K562 (cell line): ENCODE results near the gene CRYBA4. TPM values are rescaled to one million over a fixed set of nuclear protein-coding genes. Genes with fewer than 3 reads are reported as not detected.

ENCODE experiments used
- ATAC-seq: fragments of 200-7000 bp; cut with Tn5 transposase; 3 replicates; pipeline ENCODE4 v1.9.1; 2020; ENCODE audit warnings: moderate library complexity
- BruUV-seq: library from RNA; stranded (reverse); fragments of 400-500 nt; replicated peaks from 2 replicates; lab custom pipeline; 2021; lab: Mats Ljungman, UMichigan
- CTCF ChIA-PET: fragments of 300-600 bp; formaldehyde crosslinking; extraction: SDS; loops from one replicate; lab custom pipeline; 2021; ENCODE audit warnings: low intra/inter-chr PET ratio; lab: Yijun Ruan, JAX
- POLR2A ChIA-PET: fragments of 300-600, 350-650 bp; sonication (Branson Sonifier 250); formaldehyde crosslinking; extraction: SDS; loops from one replicate; lab custom pipeline; 2021; ENCODE audit warnings: antibody characterized with exemption, inconsistent platforms; lab: Yijun Ruan, JAX
- DNase-seq, 4 experiments: peaks; one replicate each; pipeline versions ENCODE4 v3.0.0 to v3.0.0-alpha.2; 2011 to 2018; ENCODE audit warnings: low spot score in 3 of 4, mixed read lengths in 3 of 4; ENCODE audit errors: extremely low read depth in 1 of 4
- FAIRE-seq: peaks from 2 replicates; lab custom pipeline; 2011; peaks lifted over from hg19 to GRCh38; lab: Jason Lieb, UNC
- H2AFZ ChIP-seq: 2 replicates; pipeline ENCODE4 v1.6.0; 2011; ENCODE audit warnings: low read depth, low read length, control low read depth, inconsistent platforms
- H3K27ac ChIP-seq: fragments of 200-600 bp; 3 replicates; pipeline ENCODE4 v1.8.0; 2011; ENCODE audit warnings: low read depth, mild to moderate bottlenecking, control low read depth, inconsistent platforms, low read length, moderate library complexity, mixed read lengths; ENCODE audit errors: extremely low read depth
- H3K27me3 ChIP-seq, 2 experiments: fragments of 300-600 bp in 1 of 2; 2 replicates in 1 of 2; 3 replicates in 1 of 2; pipeline versions ENCODE4 v1.6.0 to v1.8.0; 2011; ENCODE audit warnings: inconsistent platforms in 2 of 2, low read length in 2 of 2, mild to moderate bottlenecking in 1 of 2, mixed read lengths in 1 of 2, moderate library complexity in 1 of 2; ENCODE audit not compliant: control insufficient read depth in 2 of 2, insufficient read depth in 2 of 2
- H3K36me3 ChIP-seq: fragments of 300-600 bp; 3 replicates; pipeline ENCODE4 v1.8.0; 2011; ENCODE audit warnings: mild to moderate bottlenecking, low read length, inconsistent platforms; ENCODE audit not compliant: control insufficient read depth, insufficient read depth
- H3K4me1 ChIP-seq, 2 experiments: fragments of 200-600 bp in 1 of 2; replicated peaks in 1 of 2; 2 replicates in 1 of 2; 3 replicates in 1 of 2; pipeline versions ENCODE4 v1.5.1 to v1.8.0; 2011; ENCODE audit warnings: inconsistent platforms in 2 of 2, low read length in 2 of 2, mild to moderate bottlenecking in 1 of 2, mixed read lengths in 1 of 2, moderate library complexity in 1 of 2; ENCODE audit not compliant: control insufficient read depth in 2 of 2, insufficient read depth in 2 of 2
- H3K4me2 ChIP-seq: 2 replicates; pipeline ENCODE4 v1.6.1; 2011; ENCODE audit warnings: low read length, control low read depth, inconsistent platforms, mixed read lengths; ENCODE audit not compliant: insufficient read depth
- H3K4me3 ChIP-seq: fragments of 200-600 bp; sonication (generic), shearing (Covaris generic); 2 replicates; pipeline ENCODE4 v1.5.1; 2016; ENCODE audit warnings: control low read depth, inconsistent platforms
- H3K79me2 ChIP-seq: fragments of 200-600 bp; 3 replicates; pipeline ENCODE4 v1.8.0; 2011; ENCODE audit warnings: low read length, inconsistent platforms; ENCODE audit not compliant: control insufficient read depth, insufficient read depth
- H3K9ac ChIP-seq, 2 experiments: 2 replicates each; pipeline versions ENCODE4 v1.6.0 to v1.6.1; 2011; ENCODE audit warnings: low read depth in 2 of 2, low read length in 2 of 2, control low read depth in 1 of 2, inconsistent platforms in 1 of 2, mild to moderate bottlenecking in 1 of 2, mixed read lengths in 1 of 2; ENCODE audit not compliant: insufficient read depth in 1 of 2
- H3K9me1 ChIP-seq: one replicate; pipeline ENCODE4 v1.6.0; 2011; ENCODE audit warnings: inconsistent platforms, mild to moderate bottlenecking, low read length, moderate library complexity; ENCODE audit not compliant: control insufficient read depth, insufficient read depth
- H3K9me3 ChIP-seq: replicated peaks from 2 replicates; pipeline ENCODE4 v1.5.1; 2011; ENCODE audit warnings: low read depth, low read length, inconsistent platforms; ENCODE audit not compliant: control insufficient read depth, insufficient read depth
- H4K20me1 ChIP-seq: replicated peaks from 2 replicates; pipeline ENCODE4 v1.6.1; 2011; ENCODE audit warnings: low read length, inconsistent platforms, mixed read lengths; ENCODE audit not compliant: control insufficient read depth, insufficient read depth
- AFF1 ChIP-seq, 2 experiments: fragments of 450-650 bp; IDR thresholded peaks; 2 replicates each; pipeline ENCODE4 v1.6.1; 2018; ENCODE audit warnings: mild to moderate bottlenecking in 2 of 2, low read depth in 1 of 2; ENCODE audit not compliant: partially characterized antibody in 2 of 2
- DNMT1 ChIP-seq: fragments of 450-650 bp; IDR thresholded peaks from 2 replicates; pipeline ENCODE4 v1.6.1; 2016; ENCODE audit warnings: antibody characterized with exemption, mild to moderate bottlenecking
- HMG20A ChIP-seq: fragments of 450-650 bp; formaldehyde crosslinking; conservative IDR thresholded peaks from 2 replicates; pipeline ENCODE4 v1.4.0; 2020; ENCODE audit warnings: mild to moderate bottlenecking, mixed read lengths
- NR2C1 ChIP-seq, 2 experiments: fragments of 450-650 bp; IDR thresholded peaks; 2 replicates each; pipeline ENCODE4 v1.6.1; 2017; ENCODE audit warnings: mild to moderate bottlenecking in 2 of 2, antibody characterized with exemption in 1 of 2, inconsistent platforms in 1 of 2, missing compliant biosample characterization in 1 of 2, missing genetic modification characterization in 1 of 2
- PTRF ChIP-seq: fragments of 450-650 bp; IDR thresholded peaks from 2 replicates; pipeline ENCODE4 v1.6.1; 2016; ENCODE audit warnings: mild to moderate bottlenecking, missing genetic modification characterization, missing compliant biosample characterization
- RBM25 ChIP-seq: fragments of 200-400 bp; formaldehyde crosslinking; IDR thresholded peaks from 2 replicates; pipeline ENCODE4 v1.6.1; 2018; ENCODE audit warnings: low read length, low read depth, moderate library complexity; ENCODE audit not compliant: severe bottlenecking
- SMAD2 ChIP-seq: fragments of 150-350 bp; IDR thresholded peaks from 2 replicates; pipeline ENCODE4 v1.6.1; 2014; ENCODE audit warnings: low read depth, mild to moderate bottlenecking, low read length
- SRSF7 ChIP-seq: fragments of 200-400 bp; formaldehyde crosslinking; optimal IDR thresholded peaks from 2 replicates; pipeline ENCODE3; 2017; ENCODE audit warnings: mild to moderate bottlenecking, low read depth, low read length
- WHSC1 ChIP-seq: IDR thresholded peaks from one replicate; pipeline ENCODE4 v1.6.1; 2012; ENCODE audit warnings: low read length, control low read depth, inconsistent platforms
- ZBTB7A ChIP-seq: IDR thresholded peaks from 2 replicates; pipeline ENCODE4 v1.6.1; 2011; ENCODE audit warnings: low read depth, mild to moderate bottlenecking, low read length, moderate library complexity, borderline replicate concordance; ENCODE audit not compliant: control insufficient read depth
- ZNF274 ChIP-seq: IDR thresholded peaks from 2 replicates; pipeline ENCODE4 v1.6.1; 2011; ENCODE audit warnings: low read depth, mild to moderate bottlenecking, low read length, moderate library complexity, borderline replicate concordance
- ZNF589 ChIP-seq: fragments of 200-800 bp; sonication (Bioruptor generic); IDR thresholded peaks from 2 replicates; pipeline ENCODE4 v1.6.1; 2016; ENCODE audit warnings: low read depth, missing genetic modification characterization, missing compliant biosample characterization
- ZNF668 ChIP-seq: fragments of 250-450 bp; sonication (Bioruptor Pico); IDR thresholded peaks from 2 replicates; pipeline ENCODE4 v1.8.0; 2022; ENCODE audit warnings: mild to moderate bottlenecking, inconsistent platforms
- WGBS: fragments of 100-300 bp; shearing (Covaris generic); methylation state at CpG from one replicate; pipeline ENCODE4 v1.1.6; 2016; ENCODE audit warnings: low coverage, mixed read lengths; ENCODE audit not compliant: insufficient coverage; ENCODE audit errors: missing lambda C conversion rate; 5-methylcytosine and 5-hydroxymethylcytosine counted together
- in situ Hi-C: fragments of 300-500 bp; cut with MboI; formaldehyde crosslinking; loops from 4 replicates; pipeline ENCODE4 v1.15.0; 2018; ENCODE audit warnings: inconsistent platforms, mixed read lengths
- intact Hi-C: fragments of 100-400 bp; cut with micrococcal nuclease; formaldehyde crosslinking; loops from 2 replicates; pipeline ENCODE4 v1.14.2; 2022
- polyA plus RNA-seq, 8 experiments: library from polyadenylated mRNA; depleted of rRNA in 4 of 8; stranded (reverse) in 5 of 8; unstranded in 3 of 8; fragments of >200 nt; fragmentation: Nextera tagmentation in 2 of 8; fragmentation: Illumina TruSeq in 1 of 8; extraction: Ambion mirVana in 2 of 8; extraction: Trizol in 1 of 8; gene quantifications; 2 replicates each; pipeline versions ENCODE4 v1.2.1 to v1.2.3, GENCODE V29; 2011 to 2014; ENCODE audit warnings: inconsistent platforms in 1 of 8, missing spikeins in 1 of 8
- total RNA-seq, 7 experiments: library from RNA; depleted of rRNA in 6 of 7; stranded (reverse); fragments of >200 nt in 6 of 7; fragmentation: Illumina TruSeq in 2 of 7; extraction: Trizol in 2 of 7; gene quantifications; 2 replicates each; pipeline versions ENCODE4 v1.2.1 to v1.2.3, GENCODE V29; 2011 to 2021; ENCODE audit warnings: low replicate concordance in 1 of 7

CRYBA4 gene
- total and polyA plus RNA-seq, 9 of the 15 experiments (the other 6 are each of a cell fraction or from before 2014, with no cell fraction given): 0.59 to 3.3 (median 1.6) TPM

DNA sequence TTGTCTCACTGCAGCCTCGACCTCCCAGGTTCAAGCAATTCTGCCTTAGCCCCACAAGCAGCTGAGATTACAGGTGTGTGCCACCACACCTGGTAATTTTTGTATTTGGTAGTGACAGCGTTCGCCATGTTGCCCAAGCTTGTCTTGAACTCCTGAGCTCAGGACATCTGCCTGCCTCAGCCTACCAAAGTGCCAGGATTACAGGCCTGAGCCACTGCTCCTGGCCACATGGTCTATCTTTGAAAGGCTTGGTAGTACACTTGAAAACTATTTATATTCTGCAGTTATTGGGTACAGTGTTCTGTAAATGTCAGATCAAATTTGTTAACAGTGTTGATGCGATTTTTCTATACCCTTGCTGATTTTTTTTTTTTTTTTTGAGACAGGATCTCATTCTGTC lies 9.5 kb downstream of the CRYBA4 start (continued):
- TF ChIP-seq ZBTB7A (no peak), ZNF274 (no peak), SMAD2 (no peak), ZNF668 (CRISPR knock-in tag) (peak; percentile 85; the same call in 1 of the 2 replicates), SRSF7 (no peak), PTRF (peak; percentile 59; the same call in 1 of the 2 replicates), DNMT1 (no peak), NR2C1 (IDR thresholded peaks at IDR 0.05) (no peak), NR2C1 (tag; IDR thresholded peaks at IDR 0.05) (peak; percentile 45; the same call in 1 of the 2 replicates), HMG20A (CRISPR knock-in tag) (no peak), RBM25 (no peak), WHSC1 (no peak)
- TF ChIP-seq, all 486 proteins: peak for 18

DNA sequence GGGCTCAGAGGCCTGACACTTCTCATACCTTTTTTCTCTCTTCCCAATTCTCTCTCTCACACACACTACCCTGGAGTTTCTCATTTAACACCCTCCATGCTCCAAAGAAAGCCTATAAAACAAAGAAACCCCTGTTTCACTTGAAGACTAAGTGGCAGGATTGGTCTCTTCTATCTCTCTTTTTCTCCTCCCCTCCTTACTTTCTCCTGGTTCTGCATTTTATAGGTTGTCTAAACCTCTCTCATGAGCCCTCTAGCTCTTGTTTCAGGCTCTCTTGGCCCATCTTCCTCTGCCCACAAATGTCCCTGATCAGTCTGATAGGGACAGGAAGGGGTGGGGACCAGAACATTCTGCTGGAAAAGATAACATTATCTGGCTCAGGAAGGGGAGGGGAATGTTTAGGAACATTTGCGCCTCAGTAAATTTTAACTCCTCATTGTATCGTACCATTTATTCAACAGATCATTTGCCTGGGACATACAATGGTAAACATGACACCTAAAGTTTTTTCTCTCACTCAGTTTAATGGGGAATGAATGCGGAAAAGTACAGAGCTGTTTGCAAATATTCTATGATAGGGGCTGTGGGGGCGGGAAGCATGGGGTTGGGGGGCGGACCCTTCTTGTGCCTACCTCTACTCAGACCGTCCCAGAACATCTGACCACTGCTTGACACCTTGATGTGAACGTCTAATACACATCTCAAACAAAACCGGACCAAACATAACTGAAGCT lies 10.8 kb downstream of the CRYBA4 start:
- 0% methylated on average over 8 of the region's 8 CpGs for WGBS
- Histone ChIP-seq H3K4me3 (peak overlapping the region; percentile 15; the same call in 1 of the 2 replicates), H3K9me3 (peaks cover 2% of the 10 kb centered on the region; the same call in 1 of the 2 replicates), H3K79me2 (peaks cover 7% of the 10 kb centered on the region; the same call in 1 of the 3 replicates), H3K27me3 (no peaks in the 10 kb centered on the region), H3K9me1 (peaks cover 4% of the 10 kb centered on the region), H3K36me3 (no peaks in the 10 kb centered on the region), H4K20me1 (no peaks in the 10 kb centered on the region), H3K9ac (peak overlapping the region in 1 of 2 experiments; percentile 57; a peak in 2 of 4 replicates), H3K4me1 (peaks cover 20 to 49% of the 10 kb centered on the region in 2 experiments), H2AFZ (peak overlapping the region; percentile 63), H3K4me2 (peak overlapping the region; percentile 77), H3K27ac (peak overlapping the region; percentile 87)
- ChIA-PET POLR2A (interaction anchor here (0.6 to 1.9 kb wide), 4 partner anchors 9 to 113 kb away, joined by 3 to 12 read pairs (median 3); partner anchors contain the start of genes CRYBA4 and TPST2), CTCF (no interaction called here)
- peak; percentile 88 for ATAC-seq
- intact Hi-C loops (no loop called here), in situ Hi-C loops (no loop called here)
- FAIRE-seq: peak; percentile 94
- DNase-seq: peak; percentile 85 to 90 (median 86)
- BruUV-seq: TSS peak; percentile 73
- TF ChIP-seq ZNF589 (peak; percentile 72), AFF1 (IDR thresholded peaks at IDR 0.05; ENCODE audit: low read depth in 1 of 2, partially characterized antibody in 2 of 2) (peak; percentile 61 to 86)
